ENCODE measurements around the gene DIS3L2. TPM values are rescaled to one million over a fixed set of nuclear protein-coding genes. Genes with fewer than 3 reads are reported as not detected.
A peak's percentile ranks its signal among the peaks of the same experiment; 100 is the strongest.

The DIS3L2 gene
- total and polyA plus RNA-seq, 2 experiments from 2014 or later = 9.3 to 15.6 TPM

GRCh38 chr2:232327105-232328031, 365.9 kb downstream of the DIS3L2 start:
- TF ChIP-seq EZH2phosphoT487 (IDR thresholded peaks at IDR 0.05; ENCODE audit: insufficient read depth, low read depth) (no peak), EZH2 (IDR thresholded peaks at IDR 0.05; ENCODE audit: insufficient read depth, poor library complexity, severe bottlenecking) (no peak)
- Histone ChIP-seq H3K27ac (no peak overlapping the region), H3K4me2 (ENCODE audit: unreplicated experiment) (no peak overlapping the region), H3K9ac (no peak overlapping the region), H3K9me2 (ENCODE audit: insufficient read depth) (no peaks in the 10 kb centered on the region), H3K4me3 (no peak overlapping the region), H4K20me1 (ENCODE audit: insufficient read depth) (no peaks in the 10 kb centered on the region), H3K27me3 (replicated peaks; ENCODE audit: insufficient read depth) (no peaks in the 10 kb centered on the region), H3K36me3 (ENCODE audit: low read depth) (no peaks in the 10 kb centered on the region), H3K9me3 (ENCODE audit: low read depth) (no peaks in the 10 kb centered on the region), H3K79me2 (ENCODE audit: insufficient read depth) (no peaks in the 10 kb centered on the region), H3F3A (ENCODE audit: insufficient read depth) (no peaks in the 10 kb centered on the region), H2AFZ (no peak overlapping the region), H3K4me1 (ENCODE audit: insufficient read depth) (no peaks in the 10 kb centered on the region)
- in situ Hi-C loops (cut with MboI) = loop anchor here (5.0 kb wide), 1 partner anchor 410 kb away; no protein-coding TSS in a partner anchor
- WGBS, 2 experiments (ENCODE audit: low coverage in 1 of 2, low lambda C conversion rate in 2 of 2, missing lambda C conversion rate in 2 of 2) = 58 to 59% methylated on average over 12 of the region's 12 CpGs
- DNase-seq = peak; percentile 65

- no peaks in the 10 kb centered on the region for H3K79me2 ChIP-seq (ENCODE audit: insufficient read depth)
- no peaks in the 10 kb centered on the region for H3K9me3 ChIP-seq (ENCODE audit: low read depth)
- H3K27ac ChIP-seq = no peak overlapping the region
- H3K36me3 ChIP-seq (ENCODE audit: low read depth) = no peaks in the 10 kb centered on the region
- H3K4me1 ChIP-seq (ENCODE audit: insufficient read depth) = no peaks in the 10 kb centered on the region
- H3K4me3 ChIP-seq = no peak overlapping the region
- TF ChIP-seq EZH2 (IDR thresholded peaks at IDR 0.05; ENCODE audit: insufficient read depth, poor library complexity, severe bottlenecking) (no peak), EZH2phosphoT487 (IDR thresholded peaks at IDR 0.05; ENCODE audit: insufficient read depth, low read depth) (no peak)
- H3K9me2 ChIP-seq (ENCODE audit: insufficient read depth) = no peaks in the 10 kb centered on the region
- no peaks in the 10 kb centered on the region for H3F3A ChIP-seq (ENCODE audit: insufficient read depth)
- in situ Hi-C loops (cut with MboI) = loop anchor here (5.0 kb wide), 1 partner anchor 411 kb away; no protein-coding TSS in a partner anchor
- no peak overlapping the region for H2AFZ ChIP-seq
- H3K9ac ChIP-seq = no peak overlapping the region
- H3K4me2 ChIP-seq (ENCODE audit: unreplicated experiment) = no peak overlapping the region
- DNase-seq = no peak
- WGBS, 2 experiments (ENCODE audit: low coverage in 1 of 2, low lambda C conversion rate in 2 of 2, missing lambda C conversion rate in 2 of 2) = 65 to 66% methylated on average over 2 of the region's 2 CpGs
- no peaks in the 10 kb centered on the region for H4K20me1 ChIP-seq (ENCODE audit: insufficient read depth)
- no peaks in the 10 kb centered on the region for H3K27me3 ChIP-seq (replicated peaks; ENCODE audit: insufficient read depth)
Measured at GRCh38 chr2:232328032-232328422, 366.5 kb downstream of the DIS3L2 start.

GRCh38 chr2:232328516-232329460, 367.3 kb downstream of the DIS3L2 start:
- Histone ChIP-seq H3K9me3 (ENCODE audit: low read depth) (no peaks in the 10 kb centered on the region), H2AFZ (no peak overlapping the region), H3K36me3 (ENCODE audit: low read depth) (no peaks in the 10 kb centered on the region), H3F3A (ENCODE audit: insufficient read depth) (no peaks in the 10 kb centered on the region), H3K4me2 (ENCODE audit: unreplicated experiment) (no peak overlapping the region), H3K79me2 (ENCODE audit: insufficient read depth) (no peaks in the 10 kb centered on the region), H3K27ac (no peak overlapping the region), H3K4me3 (no peak overlapping the region), H3K9me2 (ENCODE audit: insufficient read depth) (no peaks in the 10 kb centered on the region), H3K4me1 (ENCODE audit: insufficient read depth) (no peaks in the 10 kb centered on the region), H4K20me1 (ENCODE audit: insufficient read depth) (no peaks in the 10 kb centered on the region), H3K27me3 (replicated peaks; ENCODE audit: insufficient read depth) (no peaks in the 10 kb centered on the region), H3K9ac (no peak overlapping the region)
- DNase-seq = no peak
- WGBS, 2 experiments (ENCODE audit: low coverage in 1 of 2, low lambda C conversion rate in 2 of 2, missing lambda C conversion rate in 2 of 2) = 81 to 85% methylated on average over 11 to 13 of the region's 14 CpGs
- no peak for TF ChIP-seq EZH2 (IDR thresholded peaks at IDR 0.05; ENCODE audit: insufficient read depth, poor library complexity, severe bottlenecking)
- TF ChIP-seq EZH2phosphoT487 (IDR thresholded peaks at IDR 0.05; ENCODE audit: insufficient read depth, low read depth) = no peak
- in situ Hi-C loops (cut with MboI) = loop anchor here (5.0 kb wide), 1 partner anchor 411 kb away; no protein-coding TSS in a partner anchor

- Histone ChIP-seq H3K36me3 (ENCODE audit: low read depth) (no peaks in the 10 kb centered on the region), H3K79me2 (ENCODE audit: insufficient read depth) (no peaks in the 10 kb centered on the region), H3K9me2 (ENCODE audit: insufficient read depth) (no peaks in the 10 kb centered on the region), H3F3A (ENCODE audit: insufficient read depth) (no peaks in the 10 kb centered on the region), H3K9ac (no peak overlapping the region), H3K4me2 (ENCODE audit: unreplicated experiment) (no peak overlapping the region), H3K4me1 (ENCODE audit: insufficient read depth) (no peaks in the 10 kb centered on the region), H3K4me3 (no peak overlapping the region), H3K27me3 (replicated peaks; ENCODE audit: insufficient read depth) (no peaks in the 10 kb centered on the region), H2AFZ (no peak overlapping the region), H4K20me1 (ENCODE audit: insufficient read depth) (no peaks in the 10 kb centered on the region), H3K27ac (no peak overlapping the region), H3K9me3 (ENCODE audit: low read depth) (no peaks in the 10 kb centered on the region)
- WGBS, 2 experiments (ENCODE audit: low coverage in 1 of 2, low lambda C conversion rate in 2 of 2, missing lambda C conversion rate in 2 of 2) = 93 to 94% methylated on average over 5 to 14 of the region's 15 CpGs
- DNase-seq = no peak
- no peak for TF ChIP-seq EZH2phosphoT487 (IDR thresholded peaks at IDR 0.05; ENCODE audit: insufficient read depth, low read depth)
- no peak for TF ChIP-seq EZH2 (IDR thresholded peaks at IDR 0.05; ENCODE audit: insufficient read depth, poor library complexity, severe bottlenecking)
- in situ Hi-C loops (cut with MboI) = loop anchor here (5.0 kb wide), 1 partner anchor 412 kb away; no protein-coding TSS in a partner anchor
Measured at GRCh38 chr2:232329716-232330067, 368.2 kb downstream of the DIS3L2 start.
